Endothelial cell of umbilical vein (primary cell): ENCODE measurements around the gene DEFB124. TPM values are rescaled to one million over a fixed set of nuclear protein-coding genes. Genes with fewer than 3 reads are reported as not detected.
A peak's percentile ranks its signal among the peaks of the same experiment; 100 is the strongest.

Experiments
- BruUV-seq: library from RNA; stranded (reverse); fragments of 400-500 nt; replicated peaks from 2 replicates; lab custom pipeline; 2021; lab: Mats Ljungman, UMichigan
- CTCF ChIA-PET: fragments of 300-600, 350-600 bp; sonication (Branson Sonifier 250); formaldehyde crosslinking; loops from one replicate; lab custom pipeline; 2021; ENCODE audit warnings: antibody characterized with exemption, inconsistent platforms; lab: Charles Lee
- POLR2A ChIA-PET: fragments of 300-600, 350-600 bp; sonication (Branson Sonifier 250); formaldehyde crosslinking; loops from one replicate; lab custom pipeline; 2021; ENCODE audit warnings: antibody characterized with exemption, inconsistent platforms; lab: Charles Lee
- DNase-seq: peaks from one replicate; pipeline ENCODE4 v3.0.0-alpha.2; 2011; ENCODE audit warnings: low read depth, low spot score
- FAIRE-seq: peaks from 2 replicates; lab custom pipeline; 2011; peaks lifted over from hg19 to GRCh38; lab: Jason Lieb, UNC
- H2AFZ ChIP-seq: 2 replicates; pipeline ENCODE4 v1.6.0; 2012; ENCODE audit warnings: low read depth, low read length, control low read depth, inconsistent platforms
- H3K27ac ChIP-seq: 2 replicates; pipeline ENCODE4 v1.5.1; 2011; ENCODE audit warnings: low read depth, mild to moderate bottlenecking, control low read depth, low read length, moderate library complexity; ENCODE audit not compliant: insufficient read depth
- H3K27me3 ChIP-seq, 2 experiments: 2 replicates each; pipeline versions ENCODE4 v1.6.0 to v1.6.1; 2011; ENCODE audit warnings: low read length in 2 of 2, mixed read lengths in 1 of 2; ENCODE audit not compliant: control insufficient read depth in 2 of 2, insufficient read depth in 2 of 2
- H3K36me3 ChIP-seq, 2 experiments: 2 replicates in 1 of 2; 3 replicates in 1 of 2; pipeline ENCODE4 v1.5.1; 2011; ENCODE audit warnings: low read length in 2 of 2, mild to moderate bottlenecking in 1 of 2, moderate library complexity in 1 of 2; ENCODE audit not compliant: control insufficient read depth in 2 of 2, insufficient read depth in 2 of 2; ENCODE audit errors: extremely low read depth in 1 of 2
- H3K4me1 ChIP-seq: 3 replicates; pipeline ENCODE4 v1.5.1; 2011; ENCODE audit warnings: mild to moderate bottlenecking, low read length; ENCODE audit not compliant: control insufficient read depth, insufficient read depth; ENCODE audit errors: extremely low read depth
- H3K4me2 ChIP-seq: 2 replicates; pipeline ENCODE4 v1.6.1; 2011; ENCODE audit warnings: low read length, control low read depth, mixed read lengths; ENCODE audit not compliant: insufficient read depth
- H3K4me3 ChIP-seq, 3 experiments: fragments of 200-600 bp in 1 of 3; sonication (generic), shearing (Covaris generic) in 1 of 3; replicated peaks in 1 of 3; 2 replicates each; pipeline ENCODE4 v1.5.1; 2011 to 2016; ENCODE audit warnings: control low read depth in 3 of 3, low read length in 3 of 3, mild to moderate bottlenecking in 2 of 3, inconsistent platforms in 1 of 3, low read depth in 1 of 3, moderate library complexity in 1 of 3; ENCODE audit not compliant: insufficient read depth in 1 of 3
- H3K79me2 ChIP-seq: 2 replicates; pipeline ENCODE4 v1.6.0; 2012; ENCODE audit warnings: low read length, inconsistent platforms; ENCODE audit not compliant: control insufficient read depth, insufficient read depth
- H3K9ac ChIP-seq: replicated peaks from 2 replicates; pipeline ENCODE3; 2011; ENCODE audit warnings: low read length, control low read depth; ENCODE audit not compliant: insufficient read depth; ENCODE audit errors: extremely low read depth
- H3K9me1 ChIP-seq: replicated peaks from 3 replicates; pipeline ENCODE4 v1.6.0; 2011; ENCODE audit warnings: mild to moderate bottlenecking, low read length; ENCODE audit not compliant: control insufficient read depth, insufficient read depth; ENCODE audit errors: extremely low read depth
- H3K9me3 ChIP-seq: replicated peaks from 2 replicates; pipeline ENCODE4 v1.5.1; 2012; ENCODE audit warnings: low read length, inconsistent platforms; ENCODE audit not compliant: control insufficient read depth, insufficient read depth
- H4K20me1 ChIP-seq: replicated peaks from 2 replicates; pipeline ENCODE3; 2011; ENCODE audit warnings: mild to moderate bottlenecking, low read length; ENCODE audit not compliant: control insufficient read depth, insufficient read depth; ENCODE audit errors: extremely low read depth
- CTCF ChIP-seq, 2 donors: IDR thresholded peaks; 1 replicate in 1 of 2; 2 replicates in 1 of 2; pipeline ENCODE4 v1.5.1; 2011; ENCODE audit warnings: low read length in 2 of 2, mild to moderate bottlenecking in 2 of 2, moderate library complexity in 2 of 2, control low read depth in 1 of 2, inconsistent platforms in 1 of 2, low read depth in 1 of 2; ENCODE audit not compliant: insufficient read depth in 1 of 2; ENCODE audit errors: extremely low read depth in 1 of 2
- EZH2 ChIP-seq: IDR thresholded peaks from 2 replicates; pipeline ENCODE4 v1.6.1; 2012; ENCODE audit warnings: borderline replicate concordance, low read depth, mild to moderate bottlenecking, moderate library complexity, low read length, inconsistent platforms; ENCODE audit not compliant: severe bottlenecking
- FOS ChIP-seq: IDR thresholded peaks from 2 replicates; pipeline ENCODE4 v1.6.1; 2011; ENCODE audit warnings: mild to moderate bottlenecking, low read length, moderate library complexity, borderline replicate concordance; ENCODE audit not compliant: insufficient read depth
- GATA2 ChIP-seq: IDR thresholded peaks from 2 replicates; pipeline ENCODE4 v1.7.0; 2011; ENCODE audit warnings: low read depth, mild to moderate bottlenecking, moderate library complexity, mixed read lengths, low read length; ENCODE audit not compliant: insufficient read length, insufficient read depth
- MAX ChIP-seq: IDR thresholded peaks from 2 replicates; pipeline ENCODE4 v1.6.1; 2011; ENCODE audit not compliant: insufficient read depth, insufficient read length
- MYC ChIP-seq: IDR thresholded peaks from one replicate; pipeline ENCODE4 v1.6.1; 2011; ENCODE audit warnings: mild to moderate bottlenecking, low read depth, low read length
- POLR2A ChIP-seq: IDR thresholded peaks from 2 replicates; pipeline ENCODE4 v1.6.1; 2012; ENCODE audit warnings: low read depth, mild to moderate bottlenecking, control low read depth, low read length
- POLR2AphosphoS5 ChIP-seq: IDR thresholded peaks from 2 replicates; pipeline ENCODE4 v1.6.1; 2012; ENCODE audit warnings: low read depth, mild to moderate bottlenecking, control low read depth, low read length, moderate library complexity; ENCODE audit not compliant: insufficient read depth
- dilution Hi-C: fragments of 300-500 bp; cut with MboI; formaldehyde crosslinking; loops from one replicate; pipeline ENCODE4 v1.15.0; 2019; ENCODE audit warnings: low sequenced_read_pairs; ENCODE audit not compliant: extremely low pct_ligation_motif_present
- intact Hi-C: fragments of 100-400 bp; cut with micrococcal nuclease; formaldehyde crosslinking; loops from one replicate; pipeline ENCODE4 v1.10.0; 2022
- polyA plus RNA-seq, 4 experiments: library from polyadenylated mRNA; depleted of rRNA in 3 of 4; stranded (reverse) in 3 of 4; unstranded in 1 of 4; fragments of >200 nt; gene quantifications; 2 replicates each; pipeline versions ENCODE4 v1.2.1 to v1.2.3, GENCODE V29; 2011 to 2012; ENCODE audit warnings: missing spikeins in 1 of 4
- total RNA-seq: library from RNA; stranded (reverse); gene quantifications from 2 replicates; pipeline ENCODE4 v1.2.3, GENCODE V29; 2021

The DEFB124 gene
- total and polyA plus RNA-seq, 2 donors (not counting 3 experiments of a cell fraction or from before 2014, with no cell fraction given): not detected

- H2AFZ ChIP-seq: no peak overlapping the region
- CTCF ChIA-PET: interaction anchor here (1.1 to 1.8 kb wide), 2 partner anchors 19 to 36 kb away, joined by 3 to 7 read pairs; no protein-coding TSS in a partner anchor
- no peak overlapping the region for H3K9ac ChIP-seq
- H3K27me3 ChIP-seq: peaks cover 14 to 24% of the 10 kb centered on the region in 2 experiments
- H3K4me2 ChIP-seq: no peak overlapping the region
- DNase-seq (no peak), FAIRE-seq (no peak)
- H3K36me3 ChIP-seq: no peaks in the 10 kb centered on the region
- H3K9me3 ChIP-seq: no peaks in the 10 kb centered on the region
- TF ChIP-seq CTCF (IDR thresholded peaks at IDR 0.05; ENCODE audit: extremely low read depth in 1 of 2, insufficient read depth in 1 of 2, low read depth in 1 of 2, low read length in 2 of 2) (no peak), MYC (no peak)
- H3K4me3 ChIP-seq: no peak overlapping the region
- H3K9me1 ChIP-seq: no peaks in the 10 kb centered on the region
- no TSS peak for BruUV-seq
- no peaks in the 10 kb centered on the region for H4K20me1 ChIP-seq
- no peaks in the 10 kb centered on the region for H3K4me1 ChIP-seq
- intact Hi-C loops (no loop called here), dilution Hi-C loops (no loop called here)
- POLR2A ChIA-PET: no interaction called here
- H3K79me2 ChIP-seq: no peaks in the 10 kb centered on the region
- no peak overlapping the region for H3K27ac ChIP-seq
These were observed 21.9 kb upstream of the DEFB124 start for GRCh38 chr20:31496761-31497295.

- CTCF ChIA-PET: interaction anchor here (1.0 kb wide), 1 partner anchor 9 kb away, joined by 7 read pairs; no protein-coding TSS in a partner anchor
- FAIRE-seq: no peak
- H3K4me1 ChIP-seq: no peaks in the 10 kb centered on the region
- no peak overlapping the region for H2AFZ ChIP-seq
- no peaks in the 10 kb centered on the region for H3K36me3 ChIP-seq
- DNase-seq: no peak
- dilution Hi-C loops (no loop called here), intact Hi-C loops (no loop called here)
- H3K4me3 ChIP-seq: no peak overlapping the region
- H3K4me2 ChIP-seq: no peak overlapping the region
- H4K20me1 ChIP-seq: no peaks in the 10 kb centered on the region
- POLR2A ChIA-PET: no interaction called here
- H3K9me1 ChIP-seq: no peaks in the 10 kb centered on the region
- peaks cover 12 to 24% of the 10 kb centered on the region in 2 experiments for H3K27me3 ChIP-seq
- H3K27ac ChIP-seq: no peak overlapping the region
- TF ChIP-seq CTCF (IDR thresholded peaks at IDR 0.05; ENCODE audit: extremely low read depth in 1 of 2, insufficient read depth in 1 of 2, low read depth in 1 of 2, low read length in 2 of 2) (peak; percentile 9 to 11), EZH2 (no peak), GATA2 (no peak), MYC (no peak), POLR2A (no peak), POLR2AphosphoS5 (no peak), MAX (no peak), FOS (no peak)
- H3K9me3 ChIP-seq: no peaks in the 10 kb centered on the region
- no peaks in the 10 kb centered on the region for H3K79me2 ChIP-seq
- H3K9ac ChIP-seq: no peak overlapping the region
- no TSS peak for BruUV-seq
These were observed 19.2 kb upstream of the DEFB124 start for GRCh38 chr20:31494131-31494530.
